ENCODE results near the gene ZNF394.

GRCh38 chr7:99485094-99485493, 15.0 kb downstream of the ZNF394 start:
- TF ChIP-seq CTCF (IDR thresholded peaks at IDR 0.05; ENCODE audit: insufficient read depth, low read length, poor library complexity, severe bottlenecking) = no peak
- no peak for TF ChIP-seq EZH2phosphoT487 (conservative IDR thresholded peaks at IDR 0.05; ENCODE audit: low read length)

Measured in SU-DHL-6 (cell line).